ENCODE data around the gene TPRX1. TPM values are rescaled to one million over a fixed set of nuclear protein-coding genes. Genes with fewer than 3 reads are reported as not detected.

Gene TPRX1
- total RNA-seq, 2 experiments from 2014 or later = not detected

- no peak for DNase-seq
- no peaks in the 10 kb centered on the region for H3K36me3 Mint-ChIP-seq (ENCODE audit: low read depth)
- intact Hi-C loops (cut with DNase I, micrococcal nuclease) = no loop called here
- ATAC-seq (ENCODE audit: poor library complexity) = no peak
- Histone ChIP-seq H3K9me3 (ENCODE audit: control insufficient read depth in 1 of 2, insufficient read depth in 1 of 2, low read length in 2 of 2) (no peaks in the 10 kb centered on the region), H3K4me1 (ENCODE audit: insufficient read depth, low read length) (no peaks in the 10 kb centered on the region), H3K27ac (ENCODE audit: low read depth in 1 of 2, low read length in 2 of 2) (no peak overlapping the region), H3K36me3 (ENCODE audit: insufficient read depth, low read length) (no peaks in the 10 kb centered on the region), H3K4me3 (ENCODE audit: low read length) (no peak overlapping the region), H3K27me3 (ENCODE audit: control insufficient read depth in 1 of 2, insufficient read depth in 2 of 2, low read length in 2 of 2) (peaks cover 0 to 4% of the 10 kb centered on the region in 2 experiments)
- H3K9me3 Mint-ChIP-seq = no peaks in the 10 kb centered on the region
- H3K4me1 Mint-ChIP-seq (ENCODE audit: low read depth) = no peaks in the 10 kb centered on the region
- H3K4me3 Mint-ChIP-seq = no peak overlapping the region
- ChIA-PET CTCF (no interaction called here), POLR2A (no interaction called here)
- no peak for TF ChIP-seq CTCF (IDR thresholded peaks at IDR 0.05)
- no peak overlapping the region for H3K27ac Mint-ChIP-seq
- peaks cover 4% of the 10 kb centered on the region for H3K27me3 Mint-ChIP-seq
These were observed 6.1 kb downstream of the TPRX1 start for GRCh38 chr19:47797996-47798903.

GRCh38 chr19:47796785-47797184 lies 7.6 kb downstream of the TPRX1 start:
- CTCF ChIA-PET = no interaction called here

GRCh38 chr19:47794526-47794925 lies 9.8 kb downstream of the TPRX1 start:
- intact Hi-C loops (cut with DNase I, micrococcal nuclease) = no loop called here
- ATAC-seq (ENCODE audit: poor library complexity) = no peak
- no peak for TF ChIP-seq CTCF (IDR thresholded peaks at IDR 0.05)

More at GRCh38 chr19:47796785-47797184, 7.6 kb downstream of the TPRX1 start:
- Mint-ChIP-seq H3K4me3 (no peak overlapping the region), H3K36me3 (ENCODE audit: low read depth) (no peaks in the 10 kb centered on the region), H3K4me1 (ENCODE audit: low read depth) (no peaks in the 10 kb centered on the region), H3K27ac (no peak overlapping the region), H3K9me3 (no peaks in the 10 kb centered on the region), H3K27me3 (peaks cover 4% of the 10 kb centered on the region)
- Histone ChIP-seq H3K4me1 (ENCODE audit: insufficient read depth, low read length) (no peaks in the 10 kb centered on the region), H3K36me3 (ENCODE audit: insufficient read depth, low read length) (no peaks in the 10 kb centered on the region), H3K27ac (ENCODE audit: low read depth in 1 of 2, low read length in 2 of 2) (no peak overlapping the region), H3K4me3 (ENCODE audit: low read length) (no peak overlapping the region), H3K27me3 (ENCODE audit: control insufficient read depth in 1 of 2, insufficient read depth in 2 of 2, low read length in 2 of 2) (peaks cover 0 to 4% of the 10 kb centered on the region in 2 experiments), H3K9me3 (ENCODE audit: control insufficient read depth in 1 of 2, insufficient read depth in 1 of 2, low read length in 2 of 2) (no peaks in the 10 kb centered on the region)
- TF ChIP-seq CTCF (IDR thresholded peaks at IDR 0.05) = no peak
- ATAC-seq (ENCODE audit: poor library complexity) = no peak
- DNase-seq = no peak
- intact Hi-C loops (cut with DNase I, micrococcal nuclease) = no loop called here
- POLR2A ChIA-PET = no interaction called here

More at GRCh38 chr19:47794526-47794925, 9.8 kb downstream of the TPRX1 start:
- no peak for DNase-seq
- CTCF ChIA-PET = no interaction called here
- H3K27ac Mint-ChIP-seq = no peak overlapping the region
- no peaks in the 10 kb centered on the region for H3K4me1 Mint-ChIP-seq (ENCODE audit: low read depth)
- no peak overlapping the region for H3K4me3 Mint-ChIP-seq
- Histone ChIP-seq H3K36me3 (ENCODE audit: insufficient read depth, low read length) (no peaks in the 10 kb centered on the region), H3K9me3 (ENCODE audit: control insufficient read depth in 1 of 2, insufficient read depth in 1 of 2, low read length in 2 of 2) (no peaks in the 10 kb centered on the region), H3K4me3 (ENCODE audit: low read length) (no peak overlapping the region), H3K4me1 (ENCODE audit: insufficient read depth, low read length) (peaks cover 6% of the 10 kb centered on the region), H3K27ac (ENCODE audit: low read depth in 1 of 2, low read length in 2 of 2) (no peak overlapping the region), H3K27me3 (ENCODE audit: control insufficient read depth in 1 of 2, insufficient read depth in 2 of 2, low read length in 2 of 2) (peaks cover 0 to 4% of the 10 kb centered on the region in 2 experiments)
- no peaks in the 10 kb centered on the region for H3K36me3 Mint-ChIP-seq (ENCODE audit: low read depth)
- peaks cover 4% of the 10 kb centered on the region for H3K27me3 Mint-ChIP-seq
- H3K9me3 Mint-ChIP-seq = no peaks in the 10 kb centered on the region
- POLR2A ChIA-PET = no interaction called here

All from CD4-positive, alpha-beta T cell (primary cell).